GM23338 (cell line): ENCODE measurements around the gene ZNF524.

Source experiments
- CREB1 ChIP-seq: fragments of 250-450 bp; sonication (Bioruptor Pico); IDR thresholded peaks from 2 replicates; pipeline ENCODE4 v1.5.0; 2020; ENCODE audit warnings: low read depth, mild to moderate bottlenecking, moderate library complexity
- CTCF ChIP-seq, 2 experiments: fragments of 200-600 bp in 1 of 2; sonication (generic) in 1 of 2; conservative IDR thresholded peaks; 2 replicates each; pipeline versions ENCODE4 v1.5.1 to v1.6.1; 2016 to 2017; ENCODE audit warnings: antibody characterized with exemption in 2 of 2, low read depth in 2 of 2, mild to moderate bottlenecking in 2 of 2, moderate library complexity in 1 of 2
- ETS1 ChIP-seq: IDR thresholded peaks from 2 replicates; pipeline ENCODE4 v1.6.1; 2016; ENCODE audit warnings: antibody characterized with exemption
- EZH2 ChIP-seq: fragments of 200-600 bp; sonication (generic); IDR thresholded peaks from one replicate; pipeline ENCODE4 v1.8.0; 2017; ENCODE audit warnings: antibody characterized with exemption, mild to moderate bottlenecking, low read depth; ENCODE audit not compliant: unreplicated experiment
- EZH2phosphoT487 ChIP-seq: fragments of 200-600 bp; sonication (generic); IDR thresholded peaks from one replicate; pipeline ENCODE4 v1.8.1; 2018; ENCODE audit warnings: antibody characterized with exemption; ENCODE audit not compliant: unreplicated experiment
- JUNB ChIP-seq: IDR thresholded peaks from one replicate; pipeline ENCODE4 v1.6.1; 2016; ENCODE audit warnings: antibody characterized with exemption; ENCODE audit not compliant: unreplicated experiment
- NANOG ChIP-seq: IDR thresholded peaks from 2 replicates; pipeline ENCODE4 v1.6.1; 2016; ENCODE audit warnings: antibody characterized with exemption, borderline replicate concordance
- POLR2AphosphoS5 ChIP-seq: IDR thresholded peaks from 2 replicates; pipeline ENCODE4 v1.6.1; 2016; ENCODE audit warnings: antibody characterized with exemption, low read depth
- REST ChIP-seq: IDR thresholded peaks from one replicate; pipeline ENCODE4 v1.6.1; 2018; ENCODE audit warnings: antibody characterized with exemption; ENCODE audit not compliant: unreplicated experiment
- STAT1 ChIP-seq: IDR thresholded peaks from one replicate; pipeline ENCODE4 v1.6.1; 2016; ENCODE audit warnings: antibody characterized with exemption; ENCODE audit not compliant: unreplicated experiment
- ZNF114 ChIP-seq: fragments of 250-450 bp; sonication (Bioruptor Pico); IDR thresholded peaks from 2 replicates; pipeline ENCODE4 v1.5.0; 2020; ENCODE audit warnings: mild to moderate bottlenecking, moderate library complexity
- ZNF331 ChIP-seq: fragments of 250-450 bp; sonication (Bioruptor Pico); IDR thresholded peaks from 2 replicates; pipeline ENCODE4 v1.5.0; 2020; ENCODE audit warnings: low read depth, mild to moderate bottlenecking, moderate library complexity

GRCh38 chr19:55646889-55647731, 47.0 kb downstream of the ZNF524 start:
- TF ChIP-seq EZH2phosphoT487 = no peak
- TF ChIP-seq POLR2AphosphoS5 = 0 out of 2 replicates have a peak, but pooled peaks have one; percentile 4
- no peak for TF ChIP-seq CTCF (conservative IDR thresholded peaks at IDR 0.05; ENCODE audit: low read depth in 2 of 2)
- no peak for TF ChIP-seq EZH2
- TF ChIP-seq ZNF114 (CRISPR knock-in tag) = no peak
- TF ChIP-seq REST = no peak
- no peak for TF ChIP-seq NANOG
- no peak for TF ChIP-seq ETS1
- no peak for TF ChIP-seq JUNB
- TF ChIP-seq CREB1 (CRISPR knock-in tag) = no peak
- TF ChIP-seq ZNF331 (CRISPR knock-in tag) = no peak
- no peak for TF ChIP-seq STAT1
